HepG2 (cell line): ENCODE results near the gene OSM.

Experiments
- FOXM1 ChIP-seq: sonication (generic); formaldehyde crosslinking; IDR thresholded peaks from 2 replicates; pipeline ENCODE4 v1.5.0; 2020; ENCODE audit warnings: missing genetic modification reagents
- MAFF ChIP-seq: IDR thresholded peaks from 2 replicates; pipeline ENCODE4 v1.6.1; 2011; ENCODE audit warnings: low read depth, low read length, improper control_type of control experiment
- MIER2 ChIP-seq: IDR thresholded peaks from 2 replicates; pipeline ENCODE4 v1.6.1; 2016; ENCODE audit warnings: missing biosample characterization, missing genetic modification reagents
- REST ChIP-seq, 2 experiments: IDR thresholded peaks; 2 replicates each; pipeline ENCODE4 v1.6.1; 2011 to 2012; ENCODE audit warnings: low read length in 2 of 2, borderline replicate concordance in 1 of 2, low read depth in 1 of 2, mild to moderate bottlenecking in 1 of 2, moderate library complexity in 1 of 2
- RFX5 ChIP-seq: IDR thresholded peaks from 2 replicates; pipeline ENCODE4 v1.6.1; 2011; ENCODE audit warnings: low read depth, low read length, improper control_type of control experiment
- SIX1 ChIP-seq: sonication (generic); formaldehyde crosslinking; IDR thresholded peaks from 2 replicates; pipeline ENCODE4 v1.4.0; 2020; ENCODE audit warnings: missing genetic modification reagents, borderline replicate concordance
- ZNF362 ChIP-seq: sonication (generic); formaldehyde crosslinking; IDR thresholded peaks from 2 replicates; pipeline ENCODE4 v1.4.0; 2020; ENCODE audit warnings: missing genetic modification reagents, mild to moderate bottlenecking, borderline replicate concordance
- ZNF441 ChIP-seq: sonication (generic); formaldehyde crosslinking; IDR thresholded peaks from 2 replicates; pipeline ENCODE4 v1.7.0; 2021; ENCODE audit warnings: missing genetic modification reagents, borderline replicate concordance
- TF ChIP-seq, protein P1 (sequence below): IDR thresholded peaks from 2 replicates; pipeline ENCODE4 v1.6.1; 2012; ENCODE audit warnings: low read length, improper control_type of control experiment
- TF ChIP-seq, protein P2 (sequence below): fragments of 450-650 bp; IDR thresholded peaks from 2 replicates; pipeline ENCODE4 v1.6.1; 2017

DNA sequence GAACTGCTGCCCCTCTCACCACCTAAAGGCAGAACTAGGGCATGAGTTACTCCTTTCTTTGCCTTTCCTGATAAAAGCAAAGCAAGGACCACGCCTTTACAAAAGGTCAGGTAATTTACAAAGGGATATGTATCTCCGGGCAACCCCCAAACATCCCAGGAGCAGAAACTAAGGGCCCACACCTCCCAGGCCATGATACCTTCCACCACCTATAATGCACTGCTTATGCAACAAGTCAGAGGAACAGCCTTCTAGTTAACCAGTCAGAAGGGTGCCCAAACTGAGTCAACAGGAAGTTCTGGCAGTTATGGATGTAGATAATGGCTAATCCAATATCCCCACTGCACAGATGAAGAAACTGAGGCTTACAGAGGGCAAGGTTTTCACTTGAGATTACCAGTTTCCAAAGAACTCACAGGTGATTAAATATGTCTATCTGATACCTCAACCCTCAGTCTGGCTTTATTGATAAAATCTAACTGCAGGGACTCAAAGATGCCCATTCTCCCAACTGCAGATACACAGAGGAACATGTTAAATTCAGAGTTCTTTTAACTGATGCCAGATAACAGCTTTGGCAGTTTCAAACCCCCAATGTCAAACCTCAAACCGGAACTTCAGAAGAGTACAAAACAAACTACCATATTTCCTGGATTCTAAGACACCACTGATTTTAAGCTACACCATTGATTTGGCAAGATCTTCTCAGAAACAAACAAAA lies 39.4 kb upstream of the OSM start:
- TF ChIP-seq, protein P1, sequence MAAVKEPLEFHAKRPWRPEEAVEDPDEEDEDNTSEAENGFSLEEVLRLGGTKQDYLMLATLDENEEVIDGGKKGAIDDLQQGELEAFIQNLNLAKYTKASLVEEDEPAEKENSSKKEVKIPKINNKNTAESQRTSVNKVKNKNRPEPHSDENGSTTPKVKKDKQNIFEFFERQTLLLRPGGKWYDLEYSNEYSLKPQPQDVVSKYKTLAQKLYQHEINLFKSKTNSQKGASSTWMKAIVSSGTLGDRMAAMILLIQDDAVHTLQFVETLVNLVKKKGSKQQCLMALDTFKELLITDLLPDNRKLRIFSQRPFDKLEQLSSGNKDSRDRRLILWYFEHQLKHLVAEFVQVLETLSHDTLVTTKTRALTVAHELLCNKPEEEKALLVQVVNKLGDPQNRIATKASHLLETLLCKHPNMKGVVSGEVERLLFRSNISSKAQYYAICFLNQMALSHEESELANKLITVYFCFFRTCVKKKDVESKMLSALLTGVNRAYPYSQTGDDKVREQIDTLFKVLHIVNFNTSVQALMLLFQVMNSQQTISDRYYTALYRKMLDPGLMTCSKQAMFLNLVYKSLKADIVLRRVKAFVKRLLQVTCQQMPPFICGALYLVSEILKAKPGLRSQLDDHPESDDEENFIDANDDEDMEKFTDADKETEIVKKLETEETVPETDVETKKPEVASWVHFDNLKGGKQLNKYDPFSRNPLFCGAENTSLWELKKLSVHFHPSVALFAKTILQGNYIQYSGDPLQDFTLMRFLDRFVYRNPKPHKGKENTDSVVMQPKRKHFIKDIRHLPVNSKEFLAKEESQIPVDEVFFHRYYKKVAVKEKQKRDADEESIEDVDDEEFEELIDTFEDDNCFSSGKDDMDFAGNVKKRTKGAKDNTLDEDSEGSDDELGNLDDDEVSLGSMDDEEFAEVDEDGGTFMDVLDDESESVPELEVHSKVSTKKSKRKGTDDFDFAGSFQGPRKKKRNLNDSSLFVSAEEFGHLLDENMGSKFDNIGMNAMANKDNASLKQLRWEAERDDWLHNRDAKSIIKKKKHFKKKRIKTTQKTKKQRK = no peak
- TF ChIP-seq ZNF441 (CRISPR knock-in tag) (no peak), FOXM1 (CRISPR knock-in tag) (no peak), RFX5 (no peak), MAFF (no peak), MIER2 (CRISPR knock-in tag) (no peak), REST (IDR thresholded peaks at IDR 0.05; ENCODE audit: borderline replicate concordance in 1 of 2, low read depth in 1 of 2, low read length in 2 of 2) (no peak), ZNF362 (no peak), SIX1 (CRISPR knock-in tag) (no peak)
- TF ChIP-seq, protein P2, sequence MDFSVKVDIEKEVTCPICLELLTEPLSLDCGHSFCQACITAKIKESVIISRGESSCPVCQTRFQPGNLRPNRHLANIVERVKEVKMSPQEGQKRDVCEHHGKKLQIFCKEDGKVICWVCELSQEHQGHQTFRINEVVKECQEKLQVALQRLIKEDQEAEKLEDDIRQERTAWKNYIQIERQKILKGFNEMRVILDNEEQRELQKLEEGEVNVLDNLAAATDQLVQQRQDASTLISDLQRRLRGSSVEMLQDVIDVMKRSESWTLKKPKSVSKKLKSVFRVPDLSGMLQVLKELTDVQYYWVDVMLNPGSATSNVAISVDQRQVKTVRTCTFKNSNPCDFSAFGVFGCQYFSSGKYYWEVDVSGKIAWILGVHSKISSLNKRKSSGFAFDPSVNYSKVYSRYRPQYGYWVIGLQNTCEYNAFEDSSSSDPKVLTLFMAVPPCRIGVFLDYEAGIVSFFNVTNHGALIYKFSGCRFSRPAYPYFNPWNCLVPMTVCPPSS = no peak
